SJSA1 (cell line): ENCODE results near the gene CNOT11. TPM values are rescaled to one million over a fixed set of nuclear protein-coding genes. Genes with fewer than 3 reads are reported as not detected.

Experiments
- DNase-seq, 2 experiments: peaks; one replicate each; pipeline ENCODE4 v3.0.0-alpha.2; 2015 to 2020; ENCODE audit warnings: low spot score in 2 of 2, low read depth in 1 of 2
- H3K27ac ChIP-seq: fragments of 250-450 bp; sonication (Bioruptor Pico); 2 replicates; pipeline ENCODE4 v1.5.1; 2020; ENCODE audit warnings: mild to moderate bottlenecking, moderate library complexity
- H3K27me3 ChIP-seq: fragments of 250-450 bp; sonication (Bioruptor Pico); replicated peaks from 2 replicates; pipeline ENCODE4 v1.5.1; 2020; ENCODE audit warnings: mild to moderate bottlenecking, moderate library complexity
- H3K36me3 ChIP-seq: fragments of 250-450 bp; sonication (Bioruptor Pico); 2 replicates; pipeline ENCODE4 v1.5.1; 2020; ENCODE audit warnings: mild to moderate bottlenecking
- H3K4me1 ChIP-seq: fragments of 250-450 bp; sonication (Bioruptor Pico); replicated peaks from 2 replicates; pipeline ENCODE4 v1.6.1; 2021; ENCODE audit warnings: mild to moderate bottlenecking
- H3K4me3 ChIP-seq: fragments of 250-450 bp; sonication (Bioruptor Pico); 2 replicates; pipeline ENCODE4 v1.5.1; 2020; ENCODE audit warnings: mild to moderate bottlenecking
- H3K9me3 ChIP-seq: fragments of 250-450 bp; sonication (Bioruptor Pico); replicated peaks from 2 replicates; pipeline ENCODE4 v1.5.1; 2020; ENCODE audit warnings: mild to moderate bottlenecking
- total RNA-seq: library from RNA; depleted of rRNA; stranded (reverse); fragments of >200 nt; shearing (Covaris generic); gene quantifications from 2 replicates; pipeline ENCODE4 v1.2.3, GENCODE V29; 2014

Gene CNOT11
- total RNA-seq, 1 experiment from 2014 or later = 59.8 TPM

DNA sequence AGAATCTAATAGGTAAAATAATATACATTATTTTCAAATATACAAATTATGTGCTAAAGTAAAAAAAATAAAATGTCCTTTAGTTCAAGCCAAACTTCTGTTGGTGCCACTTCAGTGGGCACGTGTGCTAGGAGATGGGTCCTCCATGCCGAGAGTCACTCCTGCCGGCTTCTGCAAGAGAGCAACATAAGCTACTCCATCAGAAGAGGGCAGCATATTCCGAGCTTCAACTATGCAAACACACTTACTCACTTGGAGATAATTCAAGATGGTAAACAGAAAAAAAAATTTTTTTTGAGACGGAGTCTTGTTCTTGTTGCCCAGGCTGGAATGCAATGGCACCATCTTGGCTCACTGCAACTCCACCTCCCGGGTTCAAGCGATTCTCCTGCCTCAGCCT is 24.4 kb downstream of the CNOT11 start:
- Histone ChIP-seq H3K27ac (no peak overlapping the region), H3K4me3 (no peak overlapping the region), H3K36me3 (peaks cover 44% of the 10 kb centered on the region), H3K27me3 (no peaks in the 10 kb centered on the region), H3K9me3 (no peaks in the 10 kb centered on the region), H3K4me1 (no peaks in the 10 kb centered on the region)
- DNase-seq = no peak

DNA sequence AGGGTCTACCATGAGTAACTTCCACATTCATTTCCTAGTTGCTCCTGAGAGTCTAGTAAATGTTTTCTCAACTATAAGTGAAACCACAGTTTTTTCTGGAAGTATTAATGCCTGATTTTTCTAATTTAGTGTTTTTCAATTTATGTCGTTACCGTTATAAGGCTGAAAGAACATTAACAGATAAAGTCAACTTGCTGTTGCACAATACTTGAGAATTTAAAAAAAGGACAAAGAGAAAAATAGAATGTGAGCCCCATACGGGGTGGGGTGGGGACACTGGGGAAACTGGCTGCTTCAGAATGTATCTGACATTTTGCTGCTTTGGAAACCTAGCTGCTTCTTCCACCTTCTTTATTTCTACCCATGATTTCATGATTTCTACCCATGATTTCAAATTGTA is 26.2 kb downstream of the CNOT11 start:
- Histone ChIP-seq H3K4me1 (no peaks in the 10 kb centered on the region), H3K27ac (no peak overlapping the region), H3K36me3 (peaks cover 52% of the 10 kb centered on the region), H3K4me3 (no peak overlapping the region), H3K27me3 (no peaks in the 10 kb centered on the region), H3K9me3 (no peaks in the 10 kb centered on the region)
- no peak for DNase-seq

DNA sequence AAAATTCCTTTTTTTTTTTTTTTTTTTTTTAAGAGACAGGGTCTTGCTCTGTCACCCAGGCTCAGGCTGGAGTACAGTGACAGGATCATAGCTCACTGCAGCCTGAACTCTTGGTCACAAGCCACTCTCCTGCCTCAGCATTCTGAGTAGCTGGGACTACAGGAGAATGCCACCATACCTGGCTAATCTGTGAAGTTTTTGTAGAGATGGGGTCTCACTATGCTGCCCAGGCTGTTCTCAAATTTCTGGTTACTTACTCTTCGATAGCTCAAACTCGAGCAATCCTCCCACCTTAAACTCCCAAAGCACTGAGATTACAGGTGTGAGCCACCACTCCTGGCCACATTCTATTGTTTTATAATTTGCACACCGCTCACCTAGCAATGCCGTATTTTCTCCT is 28.8 kb downstream of the CNOT11 start:
- Histone ChIP-seq H3K4me1 (no peaks in the 10 kb centered on the region), H3K9me3 (no peaks in the 10 kb centered on the region), H3K4me3 (no peak overlapping the region), H3K27ac (no peak overlapping the region), H3K36me3 (peaks cover 55% of the 10 kb centered on the region), H3K27me3 (no peaks in the 10 kb centered on the region)
- DNase-seq = no peak

DNA sequence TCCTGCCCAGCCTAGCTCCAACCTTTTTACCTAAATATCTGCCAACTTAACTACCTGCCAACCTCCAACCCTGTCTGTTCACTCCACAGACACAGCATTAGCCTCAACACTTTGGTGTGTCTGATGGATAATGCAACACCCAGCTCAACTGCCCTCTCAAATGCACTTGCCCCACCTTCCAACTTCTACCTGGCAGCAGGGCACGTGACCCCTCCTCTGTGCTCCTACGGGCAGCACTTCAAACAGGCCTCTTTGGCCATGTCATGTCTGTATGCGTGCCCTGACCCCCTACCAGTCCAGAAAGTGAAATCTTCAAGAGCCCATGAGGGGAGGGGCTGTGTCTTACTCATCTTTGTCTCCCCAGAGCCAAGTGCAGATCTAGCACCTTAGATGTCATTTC is 30.3 kb downstream of the CNOT11 start:
- DNase-seq = no peak
- no peaks in the 10 kb centered on the region for H3K4me1 ChIP-seq
- H3K27me3 ChIP-seq = no peaks in the 10 kb centered on the region
- H3K36me3 ChIP-seq = peaks cover 60% of the 10 kb centered on the region
- H3K4me3 ChIP-seq = no peak overlapping the region
- no peak overlapping the region for H3K27ac ChIP-seq
- H3K9me3 ChIP-seq = no peaks in the 10 kb centered on the region

DNA sequence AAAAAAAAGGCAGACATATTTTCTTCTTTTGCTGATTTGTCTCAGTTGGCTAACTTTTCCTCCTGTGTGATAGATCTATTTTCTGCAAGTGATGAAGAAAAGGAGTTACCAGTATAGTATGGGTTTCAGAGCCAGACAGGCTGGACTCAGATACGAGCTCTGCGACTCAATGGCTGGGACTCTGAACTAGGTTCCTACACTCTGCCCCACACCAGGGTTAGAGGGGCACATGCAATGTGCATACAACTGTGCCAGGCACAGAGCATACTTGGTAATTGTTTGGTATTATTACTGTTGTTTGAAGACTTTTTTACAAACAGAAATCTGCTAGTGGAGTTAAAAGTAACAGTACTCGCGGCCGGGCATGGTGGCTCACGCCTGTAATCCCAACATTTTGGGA is 34.0 kb downstream of the CNOT11 start:
- no peak overlapping the region for H3K4me3 ChIP-seq
- no peaks in the 10 kb centered on the region for H3K27me3 ChIP-seq
- H3K9me3 ChIP-seq = no peaks in the 10 kb centered on the region
- no peak overlapping the region for H3K27ac ChIP-seq
- H3K4me1 ChIP-seq = no peaks in the 10 kb centered on the region
- peaks cover 60% of the 10 kb centered on the region for H3K36me3 ChIP-seq
- no peak for DNase-seq

DNA sequence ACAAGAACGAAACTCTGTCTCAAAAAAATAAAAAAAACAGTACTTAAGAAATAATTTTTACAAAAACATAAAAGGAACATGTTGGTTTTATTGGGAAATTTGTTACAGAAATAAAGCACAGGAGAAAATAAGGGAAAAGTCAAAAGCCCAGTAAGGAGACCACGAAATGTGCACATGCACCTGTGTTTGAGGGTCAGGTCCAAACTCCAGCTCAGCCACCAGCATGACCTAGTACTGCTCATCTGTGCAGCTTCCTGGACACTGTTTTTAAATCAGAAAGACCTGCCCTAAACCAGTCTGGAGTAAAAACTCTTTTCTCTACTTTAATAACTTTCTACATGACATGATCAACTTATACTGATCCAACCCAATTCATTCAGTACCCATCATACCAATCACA is 34.6 kb downstream of the CNOT11 start:
- H3K27ac ChIP-seq = no peak overlapping the region
- H3K27me3 ChIP-seq = no peaks in the 10 kb centered on the region
- no peaks in the 10 kb centered on the region for H3K9me3 ChIP-seq
- H3K4me3 ChIP-seq = no peak overlapping the region
- no peak for DNase-seq
- H3K4me1 ChIP-seq = no peaks in the 10 kb centered on the region
- peaks cover 59% of the 10 kb centered on the region for H3K36me3 ChIP-seq

DNA sequence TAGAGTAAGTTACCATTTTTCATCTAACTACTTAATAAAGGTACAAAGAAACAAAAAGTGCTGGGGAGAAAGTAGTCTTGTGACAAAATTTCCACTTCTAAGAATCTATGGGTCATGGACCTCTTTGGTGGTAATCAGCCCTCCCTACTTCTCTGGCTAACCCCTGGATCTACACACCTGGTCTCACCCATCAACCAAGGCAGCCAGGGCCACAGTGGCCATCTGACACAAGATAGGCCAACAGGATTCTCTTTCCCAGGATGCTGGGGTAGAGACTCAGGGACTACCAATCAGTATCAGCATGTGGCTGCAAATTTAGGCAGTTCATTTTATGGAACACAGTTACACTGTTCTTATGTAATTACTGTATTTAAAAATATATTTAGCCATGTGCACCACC is 38.0 kb downstream of the CNOT11 start:
- H3K36me3 ChIP-seq = peaks cover 60% of the 10 kb centered on the region
- DNase-seq = no peak
- no peaks in the 10 kb centered on the region for H3K27me3 ChIP-seq
- peaks cover 1% of the 10 kb centered on the region for H3K4me1 ChIP-seq
- H3K9me3 ChIP-seq = no peaks in the 10 kb centered on the region
- no peak overlapping the region for H3K4me3 ChIP-seq
- no peak overlapping the region for H3K27ac ChIP-seq

DNA sequence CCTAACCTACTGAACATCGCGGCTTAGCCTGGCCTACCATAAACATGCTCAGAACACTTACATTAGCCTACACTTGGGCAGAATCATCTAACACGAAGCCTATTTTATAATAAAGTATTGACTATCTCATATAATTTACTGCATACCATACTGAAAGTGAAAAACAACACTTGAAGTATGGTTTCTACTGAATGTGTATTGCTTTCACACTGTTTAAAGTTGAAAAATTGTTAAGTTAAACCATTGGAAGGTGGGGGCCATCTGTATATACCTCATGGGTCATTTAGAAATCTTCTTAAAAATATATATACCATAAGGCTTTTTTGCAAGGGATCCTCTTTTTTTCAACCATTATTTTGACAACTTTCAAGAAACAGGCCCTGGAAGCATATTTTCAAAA is 39.3 kb downstream of the CNOT11 start:
- H3K4me3 ChIP-seq = no peak overlapping the region
- peaks cover 47% of the 10 kb centered on the region for H3K36me3 ChIP-seq

DNA sequence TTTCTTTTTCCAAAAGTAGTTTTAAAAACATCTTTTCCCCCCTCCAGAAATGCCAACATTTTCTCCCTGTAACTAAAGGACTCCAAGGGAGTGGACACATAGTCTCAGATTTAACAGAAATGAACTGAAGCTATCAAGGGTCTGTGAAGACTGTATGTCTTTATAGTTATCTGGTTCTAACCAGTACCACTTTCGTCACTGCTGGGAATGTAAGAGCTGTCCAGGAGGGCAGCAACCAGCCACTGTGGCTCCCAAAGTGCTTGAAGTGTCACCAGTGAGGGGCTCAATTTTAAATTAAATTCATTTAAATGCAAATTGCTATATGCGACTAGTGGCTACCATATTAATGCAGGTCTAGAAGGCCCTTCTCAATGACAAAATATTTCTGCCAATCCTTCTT is 40.9 kb downstream of the CNOT11 start:
- Histone ChIP-seq H3K27ac (no peak overlapping the region), H3K9me3 (no peaks in the 10 kb centered on the region), H3K4me3 (no peak overlapping the region), H3K4me1 (peaks cover 13% of the 10 kb centered on the region), H3K27me3 (no peaks in the 10 kb centered on the region), H3K36me3 (peaks cover 36% of the 10 kb centered on the region)
- no peak for DNase-seq

More for the DNA sequence above, 39.3 kb downstream of the CNOT11 start:
- no peak overlapping the region for H3K27ac ChIP-seq
- H3K9me3 ChIP-seq = no peaks in the 10 kb centered on the region
- no peaks in the 10 kb centered on the region for H3K27me3 ChIP-seq
- H3K4me1 ChIP-seq = peaks cover 12% of the 10 kb centered on the region
- DNase-seq = no peak

DNA sequence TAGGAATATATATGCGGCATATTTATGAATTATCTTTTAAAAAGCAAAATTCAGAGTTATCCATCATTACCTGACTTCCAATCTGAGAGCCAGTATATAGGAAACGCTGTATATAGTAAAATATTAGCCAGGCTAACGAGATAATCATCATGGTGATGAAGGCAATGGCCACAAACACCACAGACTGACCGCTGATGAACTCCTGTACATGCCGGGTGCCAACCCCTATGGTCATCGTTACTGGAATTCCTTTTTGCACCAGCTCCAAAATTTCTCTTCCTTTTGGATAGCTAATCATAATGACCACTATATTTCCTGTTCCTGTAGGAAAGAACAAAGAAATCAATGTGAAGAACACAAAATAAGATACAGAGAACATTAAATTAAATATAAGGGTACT is 42.2 kb downstream of the CNOT11 start:
- H3K27ac ChIP-seq = no peak overlapping the region

DNA sequence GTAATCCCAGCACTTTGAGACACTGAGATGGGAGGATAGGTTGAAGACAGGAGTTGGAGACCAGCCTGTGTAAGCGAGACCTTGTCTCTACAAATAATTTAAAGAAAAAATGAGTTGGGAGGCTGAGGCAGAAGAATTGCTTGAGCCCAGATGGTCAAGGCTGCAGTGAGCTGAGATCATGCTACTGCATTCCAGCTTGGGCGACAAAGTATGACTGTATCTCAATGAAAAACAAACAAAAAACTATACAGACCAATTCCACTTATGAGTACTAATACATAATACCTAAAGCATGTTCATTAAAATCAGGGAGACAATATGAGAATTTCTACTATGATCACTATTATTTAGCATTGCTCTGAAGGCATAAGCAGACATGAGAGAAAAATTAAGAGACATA is 43.2 kb downstream of the CNOT11 start:
- H3K9me3 ChIP-seq = no peaks in the 10 kb centered on the region
- peak overlapping the region; percentile 40 for H3K27ac ChIP-seq
- no peak overlapping the region for H3K4me3 ChIP-seq
- H3K4me1 ChIP-seq = peaks cover 13% of the 10 kb centered on the region
- H3K27me3 ChIP-seq = no peaks in the 10 kb centered on the region
- H3K36me3 ChIP-seq = peaks cover 31% of the 10 kb centered on the region
- DNase-seq = peak in 1 of 2 experiments; percentile 59

More for the DNA sequence above, 42.2 kb downstream of the CNOT11 start:
- Histone ChIP-seq H3K9me3 (no peaks in the 10 kb centered on the region), H3K36me3 (peaks cover 33% of the 10 kb centered on the region), H3K4me1 (peaks cover 13% of the 10 kb centered on the region), H3K4me3 (no peak overlapping the region), H3K27me3 (no peaks in the 10 kb centered on the region)
- no peak for DNase-seq

DNA sequence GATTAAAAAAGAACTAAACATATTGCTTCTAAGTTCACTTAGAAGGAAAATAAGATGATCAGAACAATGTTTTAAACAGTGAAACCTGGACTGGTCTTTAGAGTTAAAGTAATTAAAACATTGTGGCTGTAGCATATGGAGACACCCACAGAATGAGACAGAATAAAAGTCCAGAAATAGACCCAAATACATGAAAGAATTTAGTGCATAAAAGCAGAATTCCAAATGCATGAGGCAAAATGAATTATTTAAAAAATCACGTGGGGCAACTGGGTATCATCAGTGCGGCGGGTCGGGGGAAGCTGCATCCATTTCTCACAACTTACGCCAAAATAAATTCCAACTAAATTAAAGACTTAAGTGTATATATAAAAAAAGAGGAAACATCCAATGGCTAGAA is 43.7 kb downstream of the CNOT11 start:
- H3K27ac ChIP-seq = peak overlapping the region; percentile 40
- H3K27me3 ChIP-seq = no peaks in the 10 kb centered on the region
- peaks cover 31% of the 10 kb centered on the region for H3K36me3 ChIP-seq
- H3K9me3 ChIP-seq = no peaks in the 10 kb centered on the region
- peaks cover 13% of the 10 kb centered on the region for H3K4me1 ChIP-seq
- H3K4me3 ChIP-seq = no peak overlapping the region
- DNase-seq = peak in 1 of 2 experiments; percentile 40

DNA sequence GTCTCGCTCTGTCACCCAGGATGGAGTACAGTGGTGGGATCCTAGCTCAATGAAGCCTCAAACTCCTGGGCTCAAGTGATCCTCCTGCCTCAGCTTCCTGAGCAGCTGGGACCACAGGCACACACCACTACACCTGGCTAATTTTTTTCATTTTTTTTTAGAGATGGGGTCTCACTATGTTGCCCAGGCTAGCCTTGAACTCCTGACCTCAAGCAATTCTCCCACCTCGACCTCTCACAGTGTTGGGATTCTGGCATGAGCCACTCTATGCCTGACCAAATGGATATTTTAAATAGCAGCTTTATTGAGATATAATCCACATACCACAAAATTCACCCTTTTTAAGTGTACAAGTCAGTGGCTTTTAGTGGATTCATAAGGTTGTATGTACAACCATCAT is 44.7 kb downstream of the CNOT11 start:
- Histone ChIP-seq H3K4me1 (peaks cover 13% of the 10 kb centered on the region), H3K9me3 (no peaks in the 10 kb centered on the region), H3K4me3 (no peak overlapping the region), H3K27me3 (no peaks in the 10 kb centered on the region), H3K27ac (no peak overlapping the region), H3K36me3 (peaks cover 25% of the 10 kb centered on the region)
- DNase-seq = no peak

DNA sequence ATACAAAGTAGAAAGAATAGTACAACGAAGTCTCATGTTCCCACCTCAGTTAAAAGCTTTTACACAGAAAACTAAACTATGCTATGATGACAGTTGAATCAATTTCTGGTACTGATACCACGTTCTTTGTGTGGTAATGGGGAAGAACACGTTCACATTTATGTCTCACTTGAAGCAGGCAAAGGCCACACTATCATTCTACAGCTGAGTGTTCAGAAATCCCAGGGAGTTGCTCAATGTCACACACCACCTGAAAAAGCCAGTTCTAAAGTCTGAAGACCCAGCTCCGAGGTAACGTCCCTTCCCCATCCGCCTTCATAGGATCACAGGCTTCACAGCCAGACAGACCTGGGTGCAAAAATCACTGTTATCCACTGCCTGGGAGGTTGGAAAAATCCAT is 46.9 kb downstream of the CNOT11 start:
- H3K27me3 ChIP-seq = no peaks in the 10 kb centered on the region
- H3K36me3 ChIP-seq = peaks cover 12% of the 10 kb centered on the region
- no peak for DNase-seq
- peaks cover 13% of the 10 kb centered on the region for H3K4me1 ChIP-seq
- H3K9me3 ChIP-seq = no peaks in the 10 kb centered on the region
- no peak overlapping the region for H3K27ac ChIP-seq
- no peak overlapping the region for H3K4me3 ChIP-seq

DNA sequence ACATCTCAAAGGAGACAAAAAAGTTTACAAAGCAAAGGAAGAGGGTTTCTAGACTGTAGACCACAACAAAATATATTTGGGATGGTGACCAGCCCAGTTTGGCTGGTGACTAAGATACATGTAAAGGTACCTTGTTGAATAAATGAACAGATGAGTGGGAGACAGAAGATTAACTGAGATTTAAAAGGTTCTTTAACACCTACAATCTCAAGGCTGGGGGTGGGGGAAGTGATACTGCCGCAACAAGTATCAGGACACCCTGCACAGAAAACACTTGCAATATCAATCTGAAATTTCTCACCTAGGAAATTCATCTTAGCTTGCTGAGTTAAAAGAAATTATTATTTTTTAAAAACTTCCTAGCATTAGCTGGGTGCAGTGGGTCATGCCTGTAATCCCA is 47.5 kb downstream of the CNOT11 start:
- H3K4me1 ChIP-seq = peaks cover 15% of the 10 kb centered on the region
- no peak for DNase-seq
- no peaks in the 10 kb centered on the region for H3K9me3 ChIP-seq
- no peak overlapping the region for H3K27ac ChIP-seq
- H3K27me3 ChIP-seq = no peaks in the 10 kb centered on the region
- peaks cover 10% of the 10 kb centered on the region for H3K36me3 ChIP-seq
- H3K4me3 ChIP-seq = no peak overlapping the region
